Activated naive CD8-positive, alpha-beta T cell treated with anti-CD3 and anti-CD28 coated beads, Interleukin-2, amount 10 ng/mL, durations not matched to agents 7 days and 5 days (primary cell): ENCODE measurements around the gene UGT1A10. TPM values are rescaled to one million over a fixed set of nuclear protein-coding genes. Genes with fewer than 3 reads are reported as not detected.
"Not testable (repeated sequence)": the region's sequence is repeated elsewhere in the genome, so short reads cannot be mapped to it uniquely, and the experiment has no call there.

ENCODE experiments used
- ATAC-seq: fragments of 150-1000 bp; cut with Tn5 transposase; one replicate; pipeline ENCODE4 v1.10.0; 2021; ENCODE audit warnings: low read depth, moderate library complexity
- POLR2A ChIA-PET: fragments of 350-600 bp; sonication (Branson Sonifier 250); formaldehyde crosslinking; loops from one replicate; lab custom pipeline; 2021; ENCODE audit warnings: antibody characterized with exemption; lab: Charles Lee
- DNase-seq: peaks from one replicate; pipeline ENCODE4 v3.0.0; 2021
- H3K27ac Mint-ChIP-seq: one replicate; pipeline ENCODE4 v1.8.0; 2022; ENCODE audit warnings: mild to moderate bottlenecking, mixed read lengths
- H3K27me3 Mint-ChIP-seq: one replicate; pipeline ENCODE4 v1.8.0; 2022; ENCODE audit warnings: mild to moderate bottlenecking, moderate library complexity, mixed read lengths
- H3K36me3 Mint-ChIP-seq: one replicate; pipeline ENCODE4 v1.8.0; 2021; ENCODE audit warnings: mild to moderate bottlenecking, mixed read lengths
- H3K4me1 Mint-ChIP-seq: one replicate; pipeline ENCODE4 v1.8.0; 2021; ENCODE audit warnings: mixed read lengths
- H3K4me3 Mint-ChIP-seq: one replicate; pipeline ENCODE4 v1.8.0; 2022; ENCODE audit warnings: mild to moderate bottlenecking, moderate library complexity, mixed read lengths
- H3K9me3 Mint-ChIP-seq: one replicate; pipeline ENCODE4 v1.8.0; 2021; ENCODE audit warnings: mixed read lengths
- total RNA-seq, 2 experiments: library from RNA; stranded (reverse); gene quantifications; one replicate each; pipeline ENCODE4 v1.2.3, GENCODE V29; 2021

UGT1A10 gene
- not detected for total RNA-seq

GRCh38 chr2:233636306-233636705 is at the start of gene UGT1A10:
Gene UGT1A10 (plus strand): TSS chr2:233636448. CDS start chr2:233636523, 75 bp downstream.
- H3K9me3 Mint-ChIP-seq: not testable (repeated sequence)

GRCh38 chr2:233588400-233588799 is 47.8 kb upstream of the UGT1A10 start:
- POLR2A ChIA-PET: no interaction called here
- Mint-ChIP-seq H3K4me3 (no peak overlapping the region), H3K36me3 (no peaks in the 10 kb centered on the region), H3K27me3 (peaks cover 21% of the 10 kb centered on the region), H3K9me3 (peaks cover 2% of the 10 kb centered on the region), H3K4me1 (peaks cover 5% of the 10 kb centered on the region), H3K27ac (no peak overlapping the region)
- DNase-seq: no peak
- ATAC-seq: no peak

More at GRCh38 chr2:233636306-233636705, at the start of gene UGT1A10:
- H3K27ac Mint-ChIP-seq, DNase-seq, POLR2A ChIA-PET, H3K36me3 Mint-ChIP-seq, ATAC-seq, H3K4me1 Mint-ChIP-seq, H3K4me3 Mint-ChIP-seq: not testable (repeated sequence)
- peaks cover 15% of the 10 kb centered on the region for H3K27me3 Mint-ChIP-seq

GRCh38 chr2:233592706-233593105 is 43.5 kb upstream of the UGT1A10 start:
- H3K27ac Mint-ChIP-seq, POLR2A ChIA-PET, DNase-seq, H3K9me3 Mint-ChIP-seq, H3K4me1 Mint-ChIP-seq, H3K4me3 Mint-ChIP-seq, H3K36me3 Mint-ChIP-seq, ATAC-seq: not testable (repeated sequence)
- peaks cover 13% of the 10 kb centered on the region for H3K27me3 Mint-ChIP-seq

DNA sequence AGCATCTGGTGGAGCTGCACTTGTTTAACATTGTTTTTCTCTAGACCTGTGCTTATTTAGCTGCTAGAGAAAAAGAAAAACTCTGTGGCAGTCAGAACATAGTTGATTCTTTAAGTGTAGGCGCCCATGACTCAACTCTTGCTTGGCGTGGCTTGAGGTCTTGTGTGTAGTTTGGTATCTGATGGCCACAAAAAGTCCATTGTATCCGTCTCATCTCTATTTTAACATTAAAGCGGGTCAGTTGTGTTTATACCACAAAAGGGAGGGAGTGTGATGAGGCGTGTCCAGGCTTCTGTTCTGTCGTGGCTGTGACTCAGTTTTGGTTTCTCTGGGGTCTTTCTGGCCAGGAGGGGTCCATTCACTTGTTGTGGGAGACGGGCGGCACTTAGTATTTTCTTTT is 43.0 kb upstream of the UGT1A10 start:
- Mint-ChIP-seq H3K4me1 (peaks cover 2% of the 10 kb centered on the region), H3K4me3 (no peak overlapping the region), H3K9me3 (no peaks in the 10 kb centered on the region), H3K27ac (no peak overlapping the region), H3K36me3 (no peaks in the 10 kb centered on the region), H3K27me3 (peaks cover 12% of the 10 kb centered on the region)
- ATAC-seq (no peak), DNase-seq (no peak)
- POLR2A ChIA-PET: no interaction called here

- Mint-ChIP-seq H3K36me3 (no peaks in the 10 kb centered on the region), H3K4me3 (no peak overlapping the region), H3K27me3 (peaks cover 10% of the 10 kb centered on the region), H3K9me3 (peaks cover 2% of the 10 kb centered on the region), H3K27ac (no peak overlapping the region), H3K4me1 (peaks cover 2% of the 10 kb centered on the region)
- no peak for ATAC-seq
- no peak for DNase-seq
- POLR2A ChIA-PET: no interaction called here
Measured at GRCh38 chr2:233597522-233597921, 38.7 kb upstream of the UGT1A10 start.

- peaks cover 5% of the 10 kb centered on the region for H3K9me3 Mint-ChIP-seq
- ATAC-seq (no peak), DNase-seq (no peak)
- no peak overlapping the region for H3K4me3 Mint-ChIP-seq
- POLR2A ChIA-PET: no interaction called here
- H3K27ac Mint-ChIP-seq: no peak overlapping the region
- no peaks in the 10 kb centered on the region for H3K4me1 Mint-ChIP-seq
- no peaks in the 10 kb centered on the region for H3K36me3 Mint-ChIP-seq
- peaks cover 14% of the 10 kb centered on the region for H3K27me3 Mint-ChIP-seq
Measured at GRCh38 chr2:233598952-233599351, 37.3 kb upstream of the UGT1A10 start.

DNA sequence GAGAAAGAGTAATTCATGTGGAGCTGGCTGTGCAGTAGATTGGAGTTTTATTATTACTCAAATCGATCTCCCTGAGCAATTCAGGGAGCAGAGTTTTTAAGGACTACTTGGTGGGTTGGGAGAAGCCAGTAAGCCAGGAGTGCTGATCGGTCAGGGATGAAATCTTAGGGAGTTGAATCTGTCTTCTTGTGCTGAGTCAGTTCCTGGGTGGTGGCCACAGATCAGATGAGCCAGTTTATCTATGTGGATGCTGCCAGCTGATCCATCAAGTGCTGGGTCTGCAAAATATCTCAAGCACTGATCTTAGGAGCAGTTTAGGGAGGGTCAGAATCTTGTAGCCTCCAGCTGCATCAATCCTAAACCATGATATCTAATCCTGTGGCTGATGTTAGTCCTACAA is 35.9 kb upstream of the UGT1A10 start:
- peaks cover 14% of the 10 kb centered on the region for H3K27me3 Mint-ChIP-seq
- POLR2A ChIA-PET: no interaction called here
- no peak for ATAC-seq
- H3K4me3 Mint-ChIP-seq: no peak overlapping the region
- peaks cover 5% of the 10 kb centered on the region for H3K9me3 Mint-ChIP-seq
- H3K4me1 Mint-ChIP-seq: no peaks in the 10 kb centered on the region
- no peaks in the 10 kb centered on the region for H3K36me3 Mint-ChIP-seq
- no peak for DNase-seq
- no peak overlapping the region for H3K27ac Mint-ChIP-seq

GRCh38 chr2:233602076-233602475 is 34.2 kb upstream of the UGT1A10 start:
- ATAC-seq: no peak
- H3K4me3 Mint-ChIP-seq: no peak overlapping the region

DNA sequence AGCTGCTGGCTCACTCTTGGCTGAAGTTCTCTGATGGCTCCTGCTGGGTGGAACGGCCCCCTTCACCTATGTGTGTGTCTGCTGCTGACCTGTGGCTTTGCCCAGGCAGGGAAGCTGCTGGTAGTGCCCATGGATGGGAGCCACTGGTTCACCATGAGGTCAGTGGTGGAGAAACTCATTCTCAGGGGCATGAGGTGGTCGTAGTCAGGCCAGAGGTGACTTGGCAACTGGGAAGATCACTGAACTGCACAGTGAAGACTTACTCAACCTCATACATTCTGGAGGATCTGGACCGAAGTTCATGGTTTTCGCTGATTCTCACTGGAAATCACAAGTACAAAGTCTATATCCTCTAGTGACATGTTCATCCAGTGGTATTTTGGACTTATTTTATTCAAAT is 32.7 kb upstream of the UGT1A10 start:
- Mint-ChIP-seq H3K4me1 (no peaks in the 10 kb centered on the region), H3K27me3 (peaks cover 11% of the 10 kb centered on the region), H3K36me3 (no peaks in the 10 kb centered on the region), H3K4me3 (no peak overlapping the region), H3K9me3 (peaks cover 5% of the 10 kb centered on the region), H3K27ac (no peak overlapping the region)
- no peak for ATAC-seq
- DNase-seq: no peak
- POLR2A ChIA-PET: no interaction called here

More at GRCh38 chr2:233602076-233602475, 34.2 kb upstream of the UGT1A10 start:
- POLR2A ChIA-PET: no interaction called here
- H3K4me1 Mint-ChIP-seq: no peaks in the 10 kb centered on the region
- H3K9me3 Mint-ChIP-seq: peaks cover 5% of the 10 kb centered on the region
- DNase-seq: no peak
- H3K27ac Mint-ChIP-seq: no peak overlapping the region
- H3K36me3 Mint-ChIP-seq: no peaks in the 10 kb centered on the region
- peaks cover 11% of the 10 kb centered on the region for H3K27me3 Mint-ChIP-seq

GRCh38 chr2:233604826-233605225 is 31.4 kb upstream of the UGT1A10 start:
- POLR2A ChIA-PET: no interaction called here
- Mint-ChIP-seq H3K4me1 (no peaks in the 10 kb centered on the region), H3K4me3 (no peak overlapping the region), H3K9me3 (peaks cover 5% of the 10 kb centered on the region), H3K36me3 (no peaks in the 10 kb centered on the region), H3K27me3 (peaks cover 11% of the 10 kb centered on the region), H3K27ac (no peak overlapping the region)
- no peak for DNase-seq
- ATAC-seq: no peak

- Mint-ChIP-seq H3K4me1 (no peaks in the 10 kb centered on the region), H3K27ac (no peak overlapping the region), H3K4me3 (no peak overlapping the region), H3K36me3 (no peaks in the 10 kb centered on the region), H3K27me3 (peaks cover 9% of the 10 kb centered on the region), H3K9me3 (peaks cover 7% of the 10 kb centered on the region)
- POLR2A ChIA-PET: no interaction called here
- DNase-seq: no peak
- no peak for ATAC-seq
Measured at GRCh38 chr2:233605680-233606079, 30.6 kb upstream of the UGT1A10 start.

GRCh38 chr2:233611284-233611683 is 25.0 kb upstream of the UGT1A10 start:
- peaks cover 10% of the 10 kb centered on the region for H3K9me3 Mint-ChIP-seq
- no peak for ATAC-seq
- peaks cover 19% of the 10 kb centered on the region for H3K27me3 Mint-ChIP-seq
- peaks cover 3% of the 10 kb centered on the region for H3K36me3 Mint-ChIP-seq
- no peak for DNase-seq
- POLR2A ChIA-PET: no interaction called here
- no peak overlapping the region for H3K27ac Mint-ChIP-seq
- no peak overlapping the region for H3K4me3 Mint-ChIP-seq
- no peaks in the 10 kb centered on the region for H3K4me1 Mint-ChIP-seq

- H3K4me1 Mint-ChIP-seq, DNase-seq, H3K36me3 Mint-ChIP-seq, H3K4me3 Mint-ChIP-seq, H3K27ac Mint-ChIP-seq, H3K9me3 Mint-ChIP-seq, ATAC-seq, POLR2A ChIA-PET: not testable (repeated sequence)
- peaks cover 25% of the 10 kb centered on the region for H3K27me3 Mint-ChIP-seq
Measured at GRCh38 chr2:233617476-233617875, 18.8 kb upstream of the UGT1A10 start, which contains the start of gene UGT1A8. Gene UGT1A8 (plus strand): TSS chr2:233617633. CDS start chr2:233617708, 75 bp downstream.

DNA sequence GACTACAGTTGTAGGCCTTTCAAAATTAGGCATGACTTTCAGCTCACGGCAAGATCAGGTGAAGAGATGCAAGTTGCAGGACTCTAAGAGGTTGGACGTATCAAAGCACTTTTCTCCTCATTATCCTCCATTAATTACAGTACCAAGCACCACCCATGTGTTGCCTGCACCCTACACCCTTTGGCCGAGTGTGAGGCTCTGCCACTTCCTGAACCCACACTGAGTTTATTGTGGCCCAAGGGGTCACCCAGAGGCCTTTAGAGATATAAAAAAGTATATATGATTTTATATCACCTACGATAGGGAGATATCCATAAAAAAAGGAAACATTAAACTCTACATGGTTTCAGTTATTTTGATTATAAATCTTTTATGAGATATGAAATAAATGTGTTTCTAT is 16.0 kb upstream of the UGT1A10 start:
- no peaks in the 10 kb centered on the region for H3K4me1 Mint-ChIP-seq
- ATAC-seq (no peak), DNase-seq (no peak)
- no peak overlapping the region for H3K4me3 Mint-ChIP-seq
- POLR2A ChIA-PET: no interaction called here
- no peaks in the 10 kb centered on the region for H3K36me3 Mint-ChIP-seq
- no peak overlapping the region for H3K27ac Mint-ChIP-seq
- peaks cover 15% of the 10 kb centered on the region for H3K27me3 Mint-ChIP-seq
- H3K9me3 Mint-ChIP-seq: peaks cover 3% of the 10 kb centered on the region

- POLR2A ChIA-PET, H3K9me3 Mint-ChIP-seq, DNase-seq, H3K36me3 Mint-ChIP-seq, H3K27ac Mint-ChIP-seq, H3K4me3 Mint-ChIP-seq, H3K4me1 Mint-ChIP-seq, ATAC-seq: not testable (repeated sequence)
- peaks cover 15% of the 10 kb centered on the region for H3K27me3 Mint-ChIP-seq
Measured at GRCh38 chr2:233621863-233622262, 14.4 kb upstream of the UGT1A10 start.
